ENCODE data around the gene TMPRSS12.
"Not testable (repeated sequence)": the region's sequence is repeated elsewhere in the genome, so short reads cannot be mapped to it uniquely, and the experiment has no call there.

The TMPRSS12 gene

DNA sequence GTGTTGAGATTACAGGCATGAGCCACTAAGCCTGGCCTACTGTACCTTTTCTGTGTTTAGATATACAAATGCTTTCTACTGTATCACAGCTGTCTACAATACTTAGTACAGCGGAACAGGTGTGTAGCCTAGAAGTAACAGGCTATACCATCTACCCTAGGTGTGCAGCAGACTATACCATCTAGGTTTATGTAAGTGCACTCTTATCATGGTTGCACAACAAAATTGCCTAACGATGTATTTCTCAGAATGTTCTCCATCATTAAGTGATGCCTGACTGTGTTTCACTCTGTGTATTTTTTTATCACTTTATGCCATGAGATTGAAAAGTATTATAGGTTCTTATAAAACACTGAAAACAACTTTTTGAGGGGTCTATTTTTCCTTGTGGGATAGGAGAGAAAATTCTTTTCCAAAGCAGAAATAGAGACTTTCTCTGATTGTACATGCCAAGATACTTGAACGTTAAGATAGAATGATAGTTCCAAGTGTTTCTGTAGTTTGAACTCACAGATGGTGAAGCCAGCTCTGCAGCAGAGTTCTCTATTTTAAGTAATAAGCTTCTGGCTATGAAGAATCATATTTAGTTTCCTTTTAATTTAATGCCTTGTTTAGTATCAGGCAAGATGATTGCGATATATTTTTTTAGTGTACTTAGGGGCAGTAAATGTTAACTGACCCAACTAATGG lies 17.0 kb downstream of the TMPRSS12 start:
- DNase-seq (ENCODE audit: low spot score) = no peak

DNA sequence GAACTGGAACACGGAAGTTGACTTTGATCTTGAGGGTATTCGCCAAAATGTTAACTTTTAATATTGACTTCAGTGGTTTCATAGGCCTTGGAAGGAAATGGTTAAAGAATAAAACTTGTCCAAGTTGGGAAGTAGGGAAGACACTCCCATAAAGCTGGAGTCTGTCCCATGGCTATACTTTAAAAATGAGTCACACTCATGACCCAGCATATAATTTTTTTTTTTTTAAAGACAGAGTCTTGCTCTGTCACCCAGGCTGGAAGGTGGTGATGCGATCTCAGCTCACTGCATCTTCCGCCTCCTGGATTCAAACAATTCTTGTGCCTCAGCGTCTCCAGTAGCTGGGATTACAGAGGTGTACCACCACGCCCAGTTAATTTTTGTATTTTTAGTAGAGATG lies 19.6 kb downstream of the TMPRSS12 start:
- no peak for DNase-seq (ENCODE audit: low spot score)

DNA sequence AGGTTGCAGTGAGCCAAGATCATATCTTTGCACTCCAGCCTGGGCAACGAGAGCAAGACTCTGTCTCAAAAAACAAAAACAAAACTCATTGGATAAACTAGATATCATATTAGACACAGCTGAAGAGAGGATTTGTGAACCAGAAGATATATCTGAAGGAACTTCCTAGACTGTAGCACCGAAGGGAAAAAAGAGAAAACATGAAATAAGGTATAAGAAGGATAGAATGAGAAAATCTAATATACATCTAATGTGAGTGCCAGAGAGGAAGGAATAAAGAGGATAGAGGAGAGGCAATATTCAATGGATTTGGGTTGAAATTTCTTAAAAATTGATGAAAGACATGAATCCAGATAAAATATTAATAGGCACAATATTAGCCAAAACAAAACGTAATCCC lies 22.5 kb downstream of the TMPRSS12 start:
- DNase-seq (ENCODE audit: low spot score) = no peak

DNA sequence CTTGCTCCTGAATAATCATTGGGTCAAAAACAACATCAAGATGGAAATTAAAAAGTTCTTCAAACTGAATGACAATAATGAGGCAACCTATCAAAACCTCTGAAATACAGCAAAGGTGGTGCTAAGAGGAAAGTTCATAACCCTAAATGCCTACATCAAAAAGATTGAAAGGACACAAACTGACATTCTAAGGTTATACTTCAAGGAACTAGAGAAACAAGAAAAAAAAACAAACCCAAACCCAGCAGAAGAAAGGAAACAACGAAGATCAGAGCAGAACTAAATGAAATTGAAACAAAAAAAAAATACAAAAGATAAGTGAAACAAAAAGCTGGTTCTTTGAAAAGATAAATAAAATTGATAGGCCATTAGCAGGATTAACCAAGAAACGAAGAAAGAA lies 26.2 kb downstream of the TMPRSS12 start:
- not testable (repeated sequence) for DNase-seq (ENCODE audit: low spot score)

DNA sequence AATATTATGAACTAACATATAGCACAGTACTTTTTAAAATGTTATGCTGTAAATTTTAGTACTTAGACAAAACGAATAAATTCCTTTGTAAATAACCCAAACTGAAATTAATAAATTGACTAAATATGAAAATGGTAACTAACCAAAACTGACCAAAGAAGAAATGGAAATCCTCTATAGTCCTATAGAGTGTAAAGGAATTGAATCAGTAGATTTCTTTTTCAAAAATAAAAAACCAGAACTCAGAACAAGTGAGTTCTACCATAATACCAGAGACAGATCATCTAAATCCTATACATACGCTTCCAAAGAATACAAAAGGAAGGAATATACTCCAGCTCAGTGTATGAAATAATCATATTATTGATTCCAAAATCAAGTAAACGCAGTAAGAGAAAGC lies 39.8 kb downstream of the TMPRSS12 start:
- DNase-seq (ENCODE audit: low spot score) = no peak

DNA sequence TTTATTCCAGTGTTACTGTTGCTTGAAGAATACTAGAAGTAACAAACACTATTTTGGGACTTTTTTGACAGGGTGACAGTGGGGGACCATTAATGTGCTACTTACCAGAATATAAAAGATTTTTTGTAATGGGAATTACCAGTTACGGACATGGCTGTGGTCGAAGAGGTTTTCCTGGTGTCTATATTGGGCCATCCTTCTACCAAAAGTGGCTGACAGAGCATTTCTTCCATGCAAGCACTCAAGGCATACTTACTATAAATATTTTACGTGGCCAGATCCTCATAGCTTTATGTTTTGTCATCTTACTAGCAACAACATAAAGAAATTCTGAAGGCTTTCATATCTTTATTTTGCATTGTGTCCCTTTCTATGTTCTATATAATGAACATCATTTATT lies 44.5 kb downstream of the TMPRSS12 start:
- no peak for DNase-seq (ENCODE audit: low spot score)

DNA sequence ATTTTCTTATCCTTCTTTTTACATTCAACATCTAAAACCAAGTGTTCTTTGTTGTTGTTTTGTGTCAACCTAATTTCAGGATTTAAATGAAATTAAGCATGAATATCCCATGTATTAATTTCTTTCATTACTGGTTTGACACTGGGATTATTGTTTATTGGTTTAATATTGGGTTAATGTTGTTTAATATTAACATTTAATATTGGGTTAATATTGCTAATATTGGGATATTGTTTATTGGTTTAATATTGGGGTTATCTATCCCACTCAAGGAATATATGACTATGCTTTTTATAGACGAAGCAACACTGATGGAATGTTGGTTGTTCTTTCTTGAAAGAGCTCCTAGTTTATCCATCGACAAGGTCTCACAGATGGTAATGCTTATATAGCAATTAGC lies 45.9 kb downstream of the TMPRSS12 start:
- DNase-seq (ENCODE audit: low spot score) = no peak

DNA sequence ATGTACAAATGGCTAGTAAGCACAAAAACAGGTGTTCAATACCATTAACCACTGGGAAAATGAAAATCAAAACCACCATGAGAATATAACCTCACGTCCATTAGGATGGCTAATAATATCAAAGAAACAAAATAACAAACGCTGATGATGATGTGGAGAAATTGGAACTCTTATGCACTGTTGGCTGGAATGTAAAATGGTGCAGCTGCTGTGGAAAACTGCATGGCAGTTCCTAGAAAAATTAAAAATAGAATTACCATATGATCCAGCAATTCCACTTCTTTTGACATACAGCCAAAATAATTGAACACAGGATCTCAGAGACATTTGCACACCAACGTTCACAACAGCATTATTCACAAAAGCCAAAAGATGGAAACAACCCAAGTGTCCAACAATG lies 51.5 kb downstream of the TMPRSS12 start:
- DNase-seq (ENCODE audit: low spot score) = no peak

DNA sequence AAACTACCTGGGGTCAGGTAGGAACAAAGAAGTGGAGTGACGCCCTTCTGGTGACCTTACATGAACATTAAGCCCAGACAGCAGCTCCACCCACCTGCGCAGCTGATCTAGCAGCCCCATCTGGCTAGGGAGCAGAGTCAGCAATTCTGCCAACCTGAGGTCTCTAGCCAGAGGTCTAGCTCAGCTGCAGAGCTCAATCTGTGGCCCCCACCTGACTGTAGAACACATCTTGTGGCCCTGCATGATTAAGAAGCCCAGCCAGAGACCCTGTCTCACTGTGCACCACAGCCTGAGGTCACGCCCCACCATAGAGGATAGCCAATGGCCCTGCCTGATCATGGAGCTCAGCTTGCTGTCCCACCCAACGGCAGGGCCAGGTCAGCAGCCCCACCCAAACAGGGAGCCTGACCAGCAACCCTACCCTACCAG lies 59.0 kb downstream of the TMPRSS12 start:
- no peak for DNase-seq (ENCODE audit: low spot score)

DNA sequence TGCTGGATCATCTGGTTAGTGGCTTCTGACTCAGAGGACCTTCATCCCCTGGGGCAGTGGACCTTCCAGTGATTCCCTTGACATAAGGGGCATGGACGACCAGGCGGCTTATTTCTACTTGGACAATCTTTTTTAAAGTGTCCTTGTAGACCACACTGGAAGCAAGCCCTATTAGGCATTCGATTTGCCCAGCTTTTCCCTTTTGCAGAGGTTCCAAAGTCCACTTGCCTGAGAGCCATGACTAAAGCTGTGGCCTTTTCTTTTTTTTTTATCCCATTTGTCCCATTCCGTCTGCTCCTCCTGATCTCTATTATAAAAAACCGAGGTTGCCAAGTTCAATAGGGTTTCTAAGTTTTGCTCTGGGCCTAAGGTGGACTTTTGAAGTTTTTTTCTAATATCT lies 65.8 kb downstream of the TMPRSS12 start:
- DNase-seq (ENCODE audit: low spot score) = not testable (repeated sequence)

DNA sequence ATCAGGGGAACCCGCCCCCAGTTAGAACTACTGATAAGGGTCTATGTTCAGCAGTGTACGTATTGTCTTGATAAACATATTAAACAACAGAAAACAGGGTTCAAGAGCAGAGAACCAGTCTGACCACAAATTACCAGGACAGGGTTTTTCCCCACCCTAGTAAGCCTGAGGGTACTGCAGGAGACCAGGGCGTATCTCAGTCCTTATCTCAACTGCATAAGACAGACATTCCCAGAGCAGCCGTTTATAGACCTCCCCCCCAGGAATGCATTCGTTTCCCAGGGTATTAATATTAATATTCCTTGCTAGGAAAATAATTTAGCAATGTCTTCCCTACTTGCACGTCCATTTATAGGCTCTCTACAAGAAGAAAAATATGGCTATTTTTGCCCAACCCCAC lies 69.6 kb downstream of the TMPRSS12 start:
- not testable (repeated sequence) for DNase-seq (ENCODE audit: low spot score)

DNA sequence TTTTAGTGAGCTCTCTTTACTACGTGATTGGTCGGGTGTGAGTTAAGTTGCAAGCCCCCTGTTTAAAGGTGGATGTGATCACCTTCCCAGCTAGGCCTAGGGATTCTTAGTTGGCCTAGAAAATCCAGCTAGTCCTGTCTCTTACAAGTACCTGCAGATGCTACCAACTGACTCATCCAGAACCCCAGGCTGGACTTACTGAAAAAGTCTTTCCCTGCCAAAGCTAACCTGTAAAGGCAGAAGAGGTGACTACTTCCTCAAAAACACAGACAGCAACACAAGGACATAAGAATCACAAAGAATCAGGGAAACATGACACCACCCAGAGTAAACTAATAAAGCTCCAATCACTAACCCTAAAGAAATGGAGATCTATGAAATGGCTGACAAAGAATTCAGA lies 70.5 kb downstream of the TMPRSS12 start:
- no peak for DNase-seq (ENCODE audit: low spot score)

DNA sequence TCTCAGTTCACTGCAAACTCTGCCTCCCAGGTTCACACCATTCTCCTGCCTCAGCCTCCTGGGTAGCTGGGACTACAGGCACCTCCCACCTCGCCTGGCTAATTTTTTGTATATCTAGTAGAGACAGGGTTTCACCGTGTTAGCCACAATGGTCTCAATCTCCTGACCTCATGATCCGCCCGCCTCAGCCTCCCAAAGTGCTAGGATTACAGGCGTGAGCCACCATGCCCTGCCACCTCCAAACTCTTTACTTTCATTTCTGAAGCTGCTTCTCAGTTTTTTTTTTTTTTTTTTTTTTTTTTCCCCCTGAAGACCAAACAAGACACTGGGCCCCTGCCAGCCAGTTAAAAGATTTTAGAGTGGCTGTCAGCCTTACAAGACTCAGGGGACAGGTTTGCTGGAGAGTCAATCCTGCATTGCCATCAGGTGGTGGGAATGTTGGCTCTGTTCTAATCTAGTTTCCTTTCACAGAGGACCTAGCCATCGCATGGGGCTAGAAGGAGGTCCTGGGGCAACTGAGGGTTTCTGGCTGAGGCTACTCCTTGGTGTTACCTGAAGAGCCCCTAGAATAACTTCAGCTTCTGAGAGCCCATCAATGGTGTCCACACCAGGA lies 72.3 kb downstream of the TMPRSS12 start:
- DNase-seq (ENCODE audit: low spot score) = no peak

DNA sequence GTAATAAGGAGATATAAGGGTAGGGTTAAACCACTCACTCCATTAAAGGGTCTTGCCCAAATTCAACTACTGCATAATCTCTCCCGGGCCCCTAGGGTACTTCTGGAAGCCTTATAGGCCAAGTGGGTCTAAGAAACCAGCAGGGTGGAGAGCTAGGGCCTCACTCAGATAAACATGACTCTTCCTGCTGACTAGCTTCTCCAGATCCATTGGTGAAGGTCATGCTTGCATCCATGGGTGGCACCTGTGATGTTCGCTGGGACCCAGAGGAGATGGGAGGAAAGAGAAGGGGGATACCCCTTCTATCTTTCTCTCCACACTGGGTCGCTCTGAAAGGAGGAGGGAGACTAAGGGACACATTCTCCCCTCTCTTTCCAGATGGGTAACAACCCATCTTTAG lies 73.6 kb downstream of the TMPRSS12 start:
- no peak for DNase-seq (ENCODE audit: low spot score)

DNA sequence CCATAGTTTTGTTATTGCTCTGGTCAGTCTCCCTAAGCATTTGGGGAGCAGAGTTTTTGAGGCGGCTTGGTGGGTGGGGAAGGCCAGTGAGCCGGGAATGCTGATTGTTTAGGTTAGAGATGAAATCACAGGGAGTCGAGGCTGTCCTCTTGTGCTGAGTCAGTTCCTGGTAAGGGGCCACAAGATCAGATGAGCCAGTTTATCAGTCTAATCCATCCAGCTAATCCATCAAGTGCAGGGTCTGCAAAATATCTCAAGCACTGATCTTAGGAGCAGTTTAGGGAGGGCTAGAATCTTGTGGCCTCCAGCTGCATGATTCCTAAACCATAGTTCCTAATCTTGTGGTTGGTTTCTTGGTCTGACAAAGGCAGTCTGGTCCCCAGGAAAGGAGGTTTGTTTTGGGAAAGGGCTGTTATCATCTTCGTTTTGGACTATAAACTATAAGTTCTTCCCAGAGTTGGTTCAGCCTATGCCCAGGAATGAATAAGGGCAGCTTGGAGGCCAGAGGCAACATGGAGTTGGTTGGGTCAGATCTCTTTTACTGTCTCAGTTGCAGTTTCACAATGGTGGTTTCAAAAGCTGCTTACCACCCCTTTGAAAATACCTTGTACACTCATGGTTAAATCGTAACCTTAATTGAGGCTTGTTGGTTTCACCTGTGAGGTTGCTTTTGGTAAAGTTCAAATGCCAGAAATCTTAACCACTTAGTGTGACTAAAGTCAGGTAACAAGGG lies 76.0 kb downstream of the TMPRSS12 start:
- DNase-seq (ENCODE audit: low spot score) = no peak

DNA sequence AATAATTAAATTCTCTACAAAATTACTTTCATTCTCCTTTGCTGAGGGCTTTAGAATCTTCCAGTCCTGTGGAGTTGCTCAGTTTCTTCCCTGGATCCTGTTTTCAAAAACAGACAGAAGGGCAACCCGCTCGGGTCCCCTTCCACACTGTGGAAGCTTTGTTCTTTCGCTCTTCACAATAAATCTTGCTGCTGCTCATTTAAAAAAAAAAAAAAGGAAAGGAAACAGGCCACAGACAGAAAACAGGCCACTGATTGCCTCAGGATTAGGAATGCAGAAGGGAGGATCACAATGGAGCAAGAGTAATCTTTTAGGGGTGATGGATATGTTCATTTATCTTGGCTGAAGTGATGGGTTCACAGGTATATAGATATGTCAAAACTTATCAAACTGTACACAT lies 80.1 kb downstream of the TMPRSS12 start:
- DNase-seq (ENCODE audit: low spot score) = no peak

DNA sequence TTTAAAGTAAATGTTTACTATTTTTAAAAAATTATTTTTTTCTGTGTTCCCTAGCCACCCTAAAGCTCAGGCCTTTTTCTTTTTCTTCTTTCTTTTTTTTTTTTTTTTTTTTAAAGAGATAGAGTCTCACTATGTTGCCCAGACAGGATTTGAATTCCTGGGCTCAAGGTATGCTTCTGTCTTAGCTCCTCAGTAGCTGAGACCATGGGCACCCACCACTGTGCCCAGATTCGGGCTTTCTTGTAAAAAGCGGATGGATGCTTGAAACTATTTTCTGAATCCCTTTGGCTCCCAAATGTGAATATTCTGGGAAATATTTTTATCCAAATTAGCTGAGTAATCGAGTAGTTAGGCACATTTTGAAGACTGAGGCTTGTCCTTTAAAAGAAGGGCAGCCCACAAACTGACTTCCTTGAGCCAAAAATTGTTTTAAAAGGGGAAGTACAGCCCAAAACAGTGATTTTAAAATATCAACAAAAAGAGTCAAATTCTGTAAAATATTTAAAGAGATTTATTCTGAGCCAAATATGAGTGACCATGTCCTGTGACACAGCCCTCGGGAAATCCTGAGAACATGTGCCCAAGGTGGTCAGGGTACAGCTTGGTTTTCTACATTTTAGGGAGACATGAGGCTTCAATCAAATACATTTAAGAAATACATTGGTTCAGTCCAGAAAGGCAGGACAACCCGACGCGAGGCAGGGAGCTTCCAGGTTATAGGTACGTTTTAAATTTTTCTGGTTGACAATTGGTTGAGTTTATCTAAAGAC lies 80.8 kb downstream of the TMPRSS12 start:
- DNase-seq (ENCODE audit: low spot score) = no peak

DNA sequence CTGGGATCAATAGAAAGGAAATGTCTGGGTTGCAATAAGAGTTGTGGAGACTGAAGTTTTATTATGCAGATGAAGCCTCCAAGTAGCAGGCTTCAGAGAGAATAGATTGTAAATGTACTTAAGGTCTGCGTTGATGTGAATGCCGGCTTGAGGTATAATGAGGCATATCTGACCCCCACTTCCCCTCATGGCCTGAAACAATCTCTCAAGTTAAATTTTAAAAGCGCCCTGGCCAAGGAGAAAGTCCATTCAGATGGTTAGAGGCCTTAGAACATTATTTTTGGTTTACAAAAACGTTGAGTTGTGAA lies 81.4 kb downstream of the TMPRSS12 start:
- no peak for DNase-seq (ENCODE audit: low spot score)

DNA sequence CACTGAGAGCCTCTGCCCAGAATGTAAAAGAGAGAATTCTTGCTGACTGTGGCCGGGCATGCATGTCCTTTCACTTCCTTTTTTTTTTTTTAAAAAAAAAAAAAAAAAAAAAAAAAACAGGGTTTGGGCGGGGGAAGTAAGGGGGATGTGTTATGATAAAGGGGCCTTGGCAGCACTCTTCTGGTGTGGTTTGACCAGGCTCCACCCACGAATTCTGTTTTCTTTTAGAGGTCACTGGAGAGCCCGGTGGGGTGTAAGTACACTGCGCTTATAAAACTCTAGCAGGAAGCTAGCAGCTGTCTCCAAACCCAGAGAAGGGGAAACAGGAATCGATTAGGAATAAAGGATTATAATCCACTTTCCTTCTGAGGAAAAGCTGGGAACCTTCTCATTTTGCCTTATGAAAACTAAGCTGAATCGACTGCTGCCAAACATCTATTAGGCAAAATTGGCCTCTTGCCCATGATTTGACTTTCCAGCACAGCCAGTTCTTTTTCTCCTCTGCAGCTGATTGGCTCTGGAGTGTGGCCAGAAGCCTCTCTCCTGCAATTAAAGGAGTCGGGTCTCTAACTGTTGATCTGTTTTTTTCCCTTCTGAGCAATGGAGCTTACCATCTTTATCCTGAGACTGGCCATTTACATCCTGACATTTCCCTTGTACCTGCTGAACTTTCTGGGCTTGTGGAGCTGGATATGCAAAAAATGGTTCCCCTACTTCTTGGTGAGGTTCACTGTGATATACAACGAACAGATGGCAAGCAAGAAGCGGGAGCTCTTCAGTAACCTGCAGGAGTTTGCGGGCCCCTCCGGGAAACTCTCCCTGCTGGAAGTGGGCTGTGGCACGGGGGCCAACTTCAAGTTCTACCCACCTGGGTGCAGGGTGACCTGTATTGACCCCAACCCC lies 82.0 kb downstream of the TMPRSS12 start:
- peak; percentile 20 for DNase-seq (ENCODE audit: low spot score)

DNA sequence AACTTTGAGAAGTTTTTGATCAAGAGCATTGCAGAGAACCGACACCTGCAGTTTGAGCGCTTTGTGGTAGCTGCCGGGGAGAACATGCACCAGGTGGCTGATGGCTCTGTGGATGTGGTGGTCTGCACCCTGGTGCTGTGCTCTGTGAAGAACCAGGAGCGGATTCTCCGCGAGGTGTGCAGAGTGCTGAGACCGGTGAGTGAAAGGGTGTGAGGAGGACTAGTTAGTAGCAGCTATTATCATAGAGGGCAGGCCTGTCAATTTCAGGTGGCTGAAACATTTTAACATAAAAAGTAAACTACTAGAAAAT lies 82.6 kb downstream of the TMPRSS12 start:
- no peak for DNase-seq (ENCODE audit: low spot score)

DNA sequence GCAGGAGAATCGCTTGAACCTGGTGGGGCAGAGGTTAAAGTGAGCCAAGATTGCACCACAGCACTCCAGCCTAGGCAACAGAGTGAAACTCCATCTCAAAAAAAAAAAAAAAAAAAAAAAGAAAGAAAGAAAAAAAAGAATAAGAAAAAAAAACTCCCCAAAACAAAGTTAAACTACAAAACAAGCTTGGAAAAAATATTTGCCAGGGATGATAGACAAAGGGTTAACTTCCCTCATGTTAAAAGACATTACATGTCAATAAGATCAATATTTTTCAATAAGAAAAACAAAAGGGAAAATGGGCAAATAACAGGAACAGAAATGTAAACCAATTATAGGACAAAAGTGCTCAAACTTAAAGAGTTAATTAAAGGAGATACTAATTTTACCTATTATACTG lies 83.2 kb downstream of the TMPRSS12 start:
- no peak for DNase-seq (ENCODE audit: low spot score)

DNA sequence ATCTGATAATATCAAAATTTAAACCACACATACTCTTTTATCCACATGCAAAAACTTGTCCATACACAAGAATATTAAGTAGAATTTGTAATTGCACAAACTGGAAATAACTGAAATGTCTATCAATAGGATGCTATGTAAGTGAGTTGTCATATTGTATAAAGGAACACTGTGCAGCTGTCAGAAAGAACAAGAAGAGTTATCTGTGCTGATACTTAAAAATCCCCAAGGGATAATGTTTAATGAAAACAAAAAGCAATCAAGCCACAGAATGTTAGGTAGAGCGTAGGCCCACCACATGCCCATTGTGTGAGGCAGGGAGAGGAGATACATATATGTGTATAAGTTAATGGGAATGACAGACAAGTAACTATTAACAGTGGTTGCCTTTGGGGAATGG lies 83.7 kb downstream of the TMPRSS12 start:
- no peak for DNase-seq (ENCODE audit: low spot score)
